Endothelial cell of umbilical vein (primary cell): Measurements from ENCODE around the gene SCAPER. TPM values are rescaled to one million over a fixed set of nuclear protein-coding genes. Genes with fewer than 3 reads are reported as not detected.

ENCODE experiments used
- BruUV-seq: library from RNA; stranded (reverse); fragments of 400-500 nt; replicated peaks from 2 replicates; lab custom pipeline; 2021; lab: Mats Ljungman, UMichigan
- CTCF ChIA-PET: fragments of 300-600, 350-600 bp; sonication (Branson Sonifier 250); formaldehyde crosslinking; loops from one replicate; lab custom pipeline; 2021; ENCODE audit warnings: antibody characterized with exemption, inconsistent platforms; lab: Charles Lee
- POLR2A ChIA-PET: fragments of 300-600, 350-600 bp; sonication (Branson Sonifier 250); formaldehyde crosslinking; loops from one replicate; lab custom pipeline; 2021; ENCODE audit warnings: antibody characterized with exemption, inconsistent platforms; lab: Charles Lee
- DNase-seq: peaks from one replicate; pipeline ENCODE4 v3.0.0-alpha.2; 2011; ENCODE audit warnings: low read depth, low spot score
- FAIRE-seq: peaks from 2 replicates; lab custom pipeline; 2011; peaks lifted over from hg19 to GRCh38; lab: Jason Lieb, UNC
- H2AFZ ChIP-seq: 2 replicates; pipeline ENCODE4 v1.6.0; 2012; ENCODE audit warnings: low read depth, low read length, control low read depth, inconsistent platforms
- H3K27ac ChIP-seq: 2 replicates; pipeline ENCODE4 v1.5.1; 2011; ENCODE audit warnings: low read depth, mild to moderate bottlenecking, control low read depth, low read length, moderate library complexity; ENCODE audit not compliant: insufficient read depth
- H3K27me3 ChIP-seq, 2 experiments: 2 replicates each; pipeline versions ENCODE4 v1.6.0 to v1.6.1; 2011; ENCODE audit warnings: low read length in 2 of 2, mixed read lengths in 1 of 2; ENCODE audit not compliant: control insufficient read depth in 2 of 2, insufficient read depth in 2 of 2
- H3K36me3 ChIP-seq, 2 experiments: 2 replicates in 1 of 2; 3 replicates in 1 of 2; pipeline ENCODE4 v1.5.1; 2011; ENCODE audit warnings: low read length in 2 of 2, mild to moderate bottlenecking in 1 of 2, moderate library complexity in 1 of 2; ENCODE audit not compliant: control insufficient read depth in 2 of 2, insufficient read depth in 2 of 2; ENCODE audit errors: extremely low read depth in 1 of 2
- H3K4me1 ChIP-seq: 3 replicates; pipeline ENCODE4 v1.5.1; 2011; ENCODE audit warnings: mild to moderate bottlenecking, low read length; ENCODE audit not compliant: control insufficient read depth, insufficient read depth; ENCODE audit errors: extremely low read depth
- H3K4me2 ChIP-seq: 2 replicates; pipeline ENCODE4 v1.6.1; 2011; ENCODE audit warnings: low read length, control low read depth, mixed read lengths; ENCODE audit not compliant: insufficient read depth
- H3K4me3 ChIP-seq, 3 experiments: fragments of 200-600 bp in 1 of 3; sonication (generic), shearing (Covaris generic) in 1 of 3; replicated peaks in 1 of 3; 2 replicates each; pipeline ENCODE4 v1.5.1; 2011 to 2016; ENCODE audit warnings: control low read depth in 3 of 3, low read length in 3 of 3, mild to moderate bottlenecking in 2 of 3, inconsistent platforms in 1 of 3, low read depth in 1 of 3, moderate library complexity in 1 of 3; ENCODE audit not compliant: insufficient read depth in 1 of 3
- H3K79me2 ChIP-seq: 2 replicates; pipeline ENCODE4 v1.6.0; 2012; ENCODE audit warnings: low read length, inconsistent platforms; ENCODE audit not compliant: control insufficient read depth, insufficient read depth
- H3K9ac ChIP-seq: replicated peaks from 2 replicates; pipeline ENCODE3; 2011; ENCODE audit warnings: low read length, control low read depth; ENCODE audit not compliant: insufficient read depth; ENCODE audit errors: extremely low read depth
- H3K9me1 ChIP-seq: replicated peaks from 3 replicates; pipeline ENCODE4 v1.6.0; 2011; ENCODE audit warnings: mild to moderate bottlenecking, low read length; ENCODE audit not compliant: control insufficient read depth, insufficient read depth; ENCODE audit errors: extremely low read depth
- H3K9me3 ChIP-seq: replicated peaks from 2 replicates; pipeline ENCODE4 v1.5.1; 2012; ENCODE audit warnings: low read length, inconsistent platforms; ENCODE audit not compliant: control insufficient read depth, insufficient read depth
- H4K20me1 ChIP-seq: replicated peaks from 2 replicates; pipeline ENCODE3; 2011; ENCODE audit warnings: mild to moderate bottlenecking, low read length; ENCODE audit not compliant: control insufficient read depth, insufficient read depth; ENCODE audit errors: extremely low read depth
- CTCF ChIP-seq, 2 donors: IDR thresholded peaks; 1 replicate in 1 of 2; 2 replicates in 1 of 2; pipeline ENCODE4 v1.5.1; 2011; ENCODE audit warnings: low read length in 2 of 2, mild to moderate bottlenecking in 2 of 2, moderate library complexity in 2 of 2, control low read depth in 1 of 2, inconsistent platforms in 1 of 2, low read depth in 1 of 2; ENCODE audit not compliant: insufficient read depth in 1 of 2; ENCODE audit errors: extremely low read depth in 1 of 2
- GATA2 ChIP-seq: IDR thresholded peaks from 2 replicates; pipeline ENCODE4 v1.7.0; 2011; ENCODE audit warnings: low read depth, mild to moderate bottlenecking, moderate library complexity, mixed read lengths, low read length; ENCODE audit not compliant: insufficient read length, insufficient read depth
- MAX ChIP-seq: IDR thresholded peaks from 2 replicates; pipeline ENCODE4 v1.6.1; 2011; ENCODE audit not compliant: insufficient read depth, insufficient read length
- POLR2AphosphoS5 ChIP-seq: IDR thresholded peaks from 2 replicates; pipeline ENCODE4 v1.6.1; 2012; ENCODE audit warnings: low read depth, mild to moderate bottlenecking, control low read depth, low read length, moderate library complexity; ENCODE audit not compliant: insufficient read depth
- dilution Hi-C: fragments of 300-500 bp; cut with MboI; formaldehyde crosslinking; loops from one replicate; pipeline ENCODE4 v1.15.0; 2019; ENCODE audit warnings: low sequenced_read_pairs; ENCODE audit not compliant: extremely low pct_ligation_motif_present
- intact Hi-C: fragments of 100-400 bp; cut with micrococcal nuclease; formaldehyde crosslinking; loops from one replicate; pipeline ENCODE4 v1.10.0; 2022
- polyA plus RNA-seq, 4 experiments: library from polyadenylated mRNA; depleted of rRNA in 3 of 4; stranded (reverse) in 3 of 4; unstranded in 1 of 4; fragments of >200 nt; gene quantifications; 2 replicates each; pipeline versions ENCODE4 v1.2.1 to v1.2.3, GENCODE V29; 2011 to 2012; ENCODE audit warnings: missing spikeins in 1 of 4
- total RNA-seq: library from RNA; stranded (reverse); gene quantifications from 2 replicates; pipeline ENCODE4 v1.2.3, GENCODE V29; 2021

The SCAPER gene
- total and polyA plus RNA-seq, 2 donors (not counting 3 experiments of a cell fraction or from before 2014, with no cell fraction given) = 2.7 to 12.7 TPM

GRCh38 chr15:76866716-76867321 lies 38.3 kb downstream of the SCAPER start:
- no peak overlapping the region for H3K4me2 ChIP-seq
- H3K4me3 ChIP-seq = no peak overlapping the region
- H2AFZ ChIP-seq = no peak overlapping the region
- no peaks in the 10 kb centered on the region for H3K4me1 ChIP-seq
- no peak overlapping the region for H3K27ac ChIP-seq
- H3K9me3 ChIP-seq = no peaks in the 10 kb centered on the region
- intact Hi-C loops = loop anchor here (1.0 to 10.0 kb wide), 4 partner anchors 522 to 719 kb away; no protein-coding TSS in a partner anchor
- no peak for FAIRE-seq
- DNase-seq = peak; percentile 64
- no peaks in the 10 kb centered on the region for H3K9me1 ChIP-seq
- no peaks in the 10 kb centered on the region for H3K36me3 ChIP-seq
- no peaks in the 10 kb centered on the region for H4K20me1 ChIP-seq
- no peaks in the 10 kb centered on the region for H3K27me3 ChIP-seq
- BruUV-seq = no TSS peak
- TF ChIP-seq MAX (no peak), CTCF (IDR thresholded peaks at IDR 0.05; ENCODE audit: extremely low read depth in 1 of 2, insufficient read depth in 1 of 2, low read depth in 1 of 2, low read length in 2 of 2) (peak; percentile 15 to 33), GATA2 (no peak), POLR2AphosphoS5 (no peak)
- CTCF ChIA-PET = interaction anchor here (0.7 to 2.9 kb wide), 18 partner anchors 12 to 808 kb away, joined by 3 to 18 read pairs (median 4); partner anchors contain the start of gene ISL2
- dilution Hi-C loops = no loop called here
- H3K79me2 ChIP-seq = no peaks in the 10 kb centered on the region
- POLR2A ChIA-PET = no interaction called here
- H3K9ac ChIP-seq = no peak overlapping the region
